Liver (tissue), 3 donors: Measurements from ENCODE around the gene MAP6D1.

Experiments used
- ATF3 ChIP-seq: IDR thresholded peaks from 2 replicates; pipeline ENCODE4 v1.6.1; 2016; ENCODE audit warnings: antibody characterized with exemption
- CTCF ChIP-seq: fragments of 150-350 bp; IDR thresholded peaks from 2 replicates; pipeline ENCODE4 v1.5.1; 2017; ENCODE audit warnings: improper control_type of control experiment, low read depth, low read length; ENCODE audit not compliant: missing input control
- EGR1 ChIP-seq, 2 donors: IDR thresholded peaks; 2 replicates each; pipeline ENCODE4 v1.6.1; 2016 to 2018; ENCODE audit warnings: antibody characterized with exemption in 2 of 2, low read depth in 2 of 2
- GABPA ChIP-seq, 2 donors: IDR thresholded peaks in 1 of 2; conservative IDR thresholded peaks in 1 of 2; 2 replicates each; pipeline ENCODE4 v1.6.1; 2016; ENCODE audit warnings: antibody characterized with exemption in 2 of 2, mild to moderate bottlenecking in 1 of 2, moderate library complexity in 1 of 2
- JUND ChIP-seq, 2 donors: IDR thresholded peaks; 2 replicates each; pipeline ENCODE4 v1.6.1; 2016; ENCODE audit warnings: antibody characterized with exemption in 2 of 2
- MAX ChIP-seq: IDR thresholded peaks from 2 replicates; pipeline ENCODE4 v1.6.1; 2016; ENCODE audit warnings: antibody characterized with exemption
- RAD21 ChIP-seq, 2 donors: IDR thresholded peaks; 2 replicates each; pipeline ENCODE4 v1.6.1; 2016; ENCODE audit warnings: antibody characterized with exemption in 2 of 2, mild to moderate bottlenecking in 2 of 2
- REST ChIP-seq: IDR thresholded peaks from 2 replicates; pipeline ENCODE4 v1.6.1; 2016; ENCODE audit warnings: antibody characterized with exemption, mild to moderate bottlenecking
- RXRA ChIP-seq, 2 donors: IDR thresholded peaks; 2 replicates each; pipeline ENCODE4 v1.6.1; 2017 to 2018; ENCODE audit warnings: antibody characterized with exemption in 2 of 2, mild to moderate bottlenecking in 1 of 2
- TAF1 ChIP-seq: conservative IDR thresholded peaks from 2 replicates; pipeline ENCODE4 v1.6.1; 2016; ENCODE audit warnings: antibody characterized with exemption, mild to moderate bottlenecking
- YY1 ChIP-seq: IDR thresholded peaks from 2 replicates; pipeline ENCODE4 v1.6.1; 2016; ENCODE audit warnings: antibody characterized with exemption, mild to moderate bottlenecking
- donor health status: healthy.
- donor health status: healthy.

GRCh38 chr3:183829466-183829865, 4.1 kb upstream of the MAP6D1 start:
- TF ChIP-seq CTCF (no peak), ATF3 (no peak), GABPA (IDR thresholded peaks at IDR 0.05 in 1 of 2, conservative IDR thresholded peaks at IDR 0.05 in 1 of 2) (no peak), RXRA (IDR thresholded peaks at IDR 0.05) (no peak), RAD21 (IDR thresholded peaks at IDR 0.05) (no peak), TAF1 (no peak), MAX (no peak), YY1 (no peak), JUND (IDR thresholded peaks at IDR 0.05) (no peak), REST (no peak), EGR1 (IDR thresholded peaks at IDR 0.05; ENCODE audit: low read depth in 2 of 2) (no peak)
